Measurements from ENCODE around the gene CTRB2.
"Not testable (repeated sequence)": the region's sequence is repeated elsewhere in the genome, so short reads cannot be mapped to it uniquely, and the experiment has no call there.

CTRB2 gene

GRCh38 chr16:75247249-75247648, 40.3 kb upstream of the CTRB2 start:
- no peak for DNase-seq (ENCODE audit: low read depth)
- no peak for TF ChIP-seq CTCF (IDR thresholded peaks at IDR 0.05; ENCODE audit: low read depth, low read length, missing control alignments)
- H3K4me3 ChIP-seq (ENCODE audit: low read depth, low read length) = no peak overlapping the region
- in situ Hi-C loops (cut with HindIII; ENCODE audit: low sequenced_read_pairs) = loop anchor here (25.0 kb wide), 1 partner anchor 140 kb away; no protein-coding TSS in a partner anchor

GRCh38 chr16:75246504-75247205, 39.7 kb upstream of the CTRB2 start:
- in situ Hi-C loops (cut with HindIII; ENCODE audit: low sequenced_read_pairs) = loop anchor here (25.0 kb wide), 1 partner anchor 141 kb away; no protein-coding TSS in a partner anchor
- TF ChIP-seq CTCF (IDR thresholded peaks at IDR 0.05; ENCODE audit: low read depth, low read length, missing control alignments) = no peak
- DNase-seq (ENCODE audit: low read depth) = no peak
- H3K4me3 ChIP-seq (ENCODE audit: low read depth, low read length) = no peak overlapping the region

DNA sequence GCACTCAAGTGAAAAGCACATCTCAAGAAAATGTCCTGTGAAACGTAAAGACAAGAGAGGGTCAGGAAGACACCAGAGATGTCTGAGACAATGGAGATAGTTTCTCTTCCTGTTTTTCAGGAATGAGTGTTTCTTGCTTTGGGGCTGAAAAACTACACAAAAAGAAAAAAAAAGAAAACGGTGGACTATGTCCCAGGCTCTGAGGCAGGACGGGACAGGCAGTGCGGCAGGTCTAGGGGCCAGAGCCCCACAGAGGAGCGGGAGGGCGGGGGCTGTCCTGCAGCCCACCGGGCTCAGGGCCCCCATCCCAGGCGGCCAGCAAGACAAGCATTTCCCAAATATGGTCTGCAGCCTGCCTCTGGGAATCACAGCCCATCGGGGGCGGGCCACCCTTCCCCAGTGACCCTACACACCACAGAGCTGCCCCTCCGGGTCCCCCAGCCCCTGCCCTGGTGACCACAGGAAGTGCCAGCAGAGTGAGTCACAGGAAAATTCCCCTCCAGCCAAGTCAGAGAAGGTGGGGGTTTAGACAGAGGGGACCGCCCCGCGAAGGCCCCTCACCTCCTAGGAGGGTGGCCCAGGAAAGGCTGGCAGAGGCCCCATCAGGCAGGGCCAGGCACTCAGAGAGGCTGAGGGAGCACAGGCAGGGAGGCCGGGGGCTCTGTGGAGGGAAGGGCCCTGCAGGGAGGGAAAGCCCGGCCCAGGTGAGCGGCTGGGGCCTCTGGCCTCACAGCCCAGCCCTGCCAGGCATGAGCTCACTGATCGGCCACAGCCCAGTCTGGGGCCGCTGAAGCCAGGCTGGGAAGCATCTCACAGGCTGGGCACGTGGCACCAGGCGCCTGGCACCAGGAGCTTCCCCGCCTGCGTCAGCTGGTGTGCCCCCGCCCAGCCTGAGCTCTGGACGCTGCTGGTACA, 38.1 kb upstream of the CTRB2 start:
- in situ Hi-C loops (cut with HindIII; ENCODE audit: low sequenced_read_pairs) = loop anchor here (25.0 kb wide), 1 partner anchor 142 kb away; no protein-coding TSS in a partner anchor
- no peak overlapping the region for H3K4me3 ChIP-seq (ENCODE audit: low read depth, low read length)
- no peak for TF ChIP-seq CTCF (IDR thresholded peaks at IDR 0.05; ENCODE audit: low read depth, low read length, missing control alignments)
- peak; percentile 93 for DNase-seq (ENCODE audit: low read depth)

- in situ Hi-C loops (cut with HindIII; ENCODE audit: low sequenced_read_pairs) = loop anchor here (25.0 kb wide), 1 partner anchor 143 kb away; no protein-coding TSS in a partner anchor
- no peak for DNase-seq (ENCODE audit: low read depth)
- no peak for TF ChIP-seq CTCF (IDR thresholded peaks at IDR 0.05; ENCODE audit: low read depth, low read length, missing control alignments)
- H3K4me3 ChIP-seq (ENCODE audit: low read depth, low read length) = no peak overlapping the region
Observed at GRCh38 chr16:75244225-75244809, 37.4 kb upstream of the CTRB2 start.

- in situ Hi-C loops (cut with HindIII; ENCODE audit: low sequenced_read_pairs) = loop anchor here (25.0 kb wide), 1 partner anchor 144 kb away; no protein-coding TSS in a partner anchor
- H3K4me3 ChIP-seq (ENCODE audit: low read depth, low read length) = no peak overlapping the region
Observed at GRCh38 chr16:75243667-75244224, 36.8 kb upstream of the CTRB2 start.

DNA sequence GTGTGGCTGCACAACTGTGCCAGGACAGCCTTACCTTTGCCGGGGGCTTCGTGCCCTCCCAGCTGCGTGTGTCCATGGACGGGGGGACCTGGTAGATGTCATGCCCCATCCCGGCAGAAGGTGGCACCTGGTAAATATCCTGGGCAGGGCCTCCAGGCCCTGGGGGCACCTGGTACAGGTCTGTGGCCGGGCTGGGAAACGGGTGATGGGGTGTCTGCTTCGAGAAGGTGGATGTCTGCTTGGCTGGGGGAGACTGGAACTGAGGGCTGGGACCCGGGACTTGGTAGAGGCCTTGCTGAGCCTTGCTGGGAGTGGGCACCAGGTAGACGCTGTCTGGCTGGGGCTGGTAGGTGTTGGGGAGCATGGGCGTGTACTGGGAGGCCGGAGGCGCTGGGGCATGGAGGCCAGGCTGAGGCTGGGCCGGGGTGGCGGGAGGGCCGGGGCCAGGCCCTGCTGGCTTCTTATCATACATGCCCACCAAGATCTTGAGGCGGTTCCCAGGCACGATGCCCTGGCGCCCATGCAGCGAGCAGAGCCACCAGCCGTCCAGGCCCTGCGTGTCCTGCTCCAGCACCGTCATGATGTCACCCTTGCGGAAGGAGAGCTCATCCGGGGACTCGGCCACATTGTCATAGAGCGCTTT, 35.6 kb upstream of the CTRB2 start:
- in situ Hi-C loops (cut with HindIII; ENCODE audit: low sequenced_read_pairs) = loop anchor here (25.0 kb wide), 1 partner anchor 145 kb away; no protein-coding TSS in a partner anchor
- DNase-seq (ENCODE audit: low read depth); H3K4me3 ChIP-seq (ENCODE audit: low read depth, low read length): not testable (repeated sequence)

More at GRCh38 chr16:75243667-75244224, 36.8 kb upstream of the CTRB2 start:
- no peak for DNase-seq (ENCODE audit: low read depth)
- TF ChIP-seq CTCF (IDR thresholded peaks at IDR 0.05; ENCODE audit: low read depth, low read length, missing control alignments) = no peak

Data from astrocyte of the cerebellum (primary cell).